SHP77 treated with DMSO at 0.1 percent for 48 hours (cell line): ENCODE measurements around the gene SH3TC1.

Experiments used
- DNase-seq: peaks from one replicate; lab custom pipeline; 2025; lab: John Stamatoyannopoulos, UW

The SH3TC1 gene

DNA sequence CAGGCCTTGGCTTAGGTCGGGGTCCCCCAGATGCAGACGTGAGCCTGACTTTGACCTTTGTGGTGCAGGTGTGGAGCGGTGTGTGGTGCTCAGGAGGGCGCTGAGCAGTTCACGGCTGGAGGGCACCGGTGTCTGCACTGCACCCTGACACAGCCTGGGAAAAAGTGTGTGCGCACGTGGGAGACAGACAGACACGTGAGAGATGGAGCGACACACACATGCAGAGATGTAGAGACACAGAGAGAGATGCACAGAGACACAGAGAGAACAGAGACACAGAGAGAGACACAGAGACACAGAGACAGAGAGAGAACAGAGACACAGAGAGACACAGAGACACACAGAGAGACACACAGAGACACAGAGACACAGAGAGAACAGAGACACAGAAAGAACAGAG, 64.3 kb downstream of the SH3TC1 start:
- no peak for DNase-seq

DNA sequence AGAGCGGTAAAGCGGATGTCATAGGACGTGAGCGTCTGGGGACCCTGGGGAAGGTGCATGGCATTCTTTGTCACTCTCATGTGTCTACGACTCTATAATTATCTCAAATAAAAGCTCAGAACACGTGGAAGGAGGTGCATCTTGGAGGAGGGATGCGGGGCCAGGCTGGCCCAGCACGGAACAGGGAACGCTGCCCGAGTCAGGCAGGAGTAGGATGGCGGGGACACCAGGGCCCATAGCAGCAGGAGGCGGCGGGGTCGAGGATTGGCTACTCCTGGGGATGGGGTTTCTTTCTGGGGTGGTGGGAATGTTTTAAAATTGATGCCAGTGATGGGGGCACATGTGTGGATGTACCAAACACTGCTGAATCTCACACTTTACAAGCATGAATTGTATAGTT, 65.0 kb downstream of the SH3TC1 start:
- no peak for DNase-seq

DNA sequence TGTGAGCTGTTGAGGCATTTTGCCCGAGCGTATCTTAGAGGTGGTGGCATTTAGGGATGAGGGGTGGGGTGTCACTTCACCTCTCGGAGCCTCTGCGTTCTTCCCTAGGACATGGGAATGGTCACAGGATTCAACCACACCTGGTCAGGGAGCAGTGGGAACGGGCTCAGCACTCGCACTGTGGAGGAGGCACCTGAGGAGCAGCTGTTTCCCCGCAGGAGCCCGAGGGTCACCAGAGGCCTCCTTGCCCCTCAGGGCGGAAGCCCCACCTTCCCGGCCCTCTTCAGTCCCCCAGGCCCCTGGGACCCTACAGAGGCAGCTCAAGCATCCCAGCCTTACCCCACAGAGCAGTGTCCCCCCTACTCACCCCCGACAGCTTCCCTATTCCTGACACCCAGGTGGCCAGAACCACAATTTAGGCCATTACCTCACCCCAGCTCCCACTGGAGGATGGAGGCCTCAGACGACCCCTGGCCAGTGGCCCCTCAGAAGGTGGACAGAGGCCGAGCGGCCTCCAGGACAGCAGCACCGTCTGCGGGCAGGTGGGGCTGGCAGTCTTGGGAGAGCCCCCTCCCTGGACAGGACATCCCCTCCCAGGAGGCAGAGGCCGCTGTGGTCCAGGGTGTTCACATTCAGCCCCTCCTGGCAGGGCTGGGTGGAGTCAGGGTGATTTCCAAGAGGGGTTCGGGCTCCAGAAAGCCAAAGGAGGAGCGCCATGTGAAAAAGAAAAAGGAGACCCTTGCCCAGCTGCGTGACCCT, 66.3 kb downstream of the SH3TC1 start:
- DNase-seq, result no peak

DNA sequence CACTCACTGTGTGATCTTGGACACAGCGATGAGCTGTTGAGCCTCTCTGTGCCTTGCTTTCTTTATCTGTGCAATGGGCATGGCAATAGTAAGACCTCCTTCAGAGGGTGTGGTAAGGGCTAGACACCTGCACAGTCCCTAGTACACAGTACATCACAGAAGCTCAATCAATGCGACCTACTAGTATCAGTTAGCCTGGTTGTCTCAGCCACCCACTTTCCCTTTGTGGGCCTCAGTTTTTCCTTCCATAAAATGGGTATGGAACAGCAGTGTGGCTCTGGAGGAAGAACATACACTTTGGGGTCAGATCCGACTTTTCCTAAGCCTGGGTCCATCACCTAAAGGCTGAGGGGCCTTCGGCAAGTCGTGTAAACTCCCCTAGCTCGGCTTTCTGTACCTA, 67.0 kb downstream of the SH3TC1 start:
- DNase-seq, result no peak

DNA sequence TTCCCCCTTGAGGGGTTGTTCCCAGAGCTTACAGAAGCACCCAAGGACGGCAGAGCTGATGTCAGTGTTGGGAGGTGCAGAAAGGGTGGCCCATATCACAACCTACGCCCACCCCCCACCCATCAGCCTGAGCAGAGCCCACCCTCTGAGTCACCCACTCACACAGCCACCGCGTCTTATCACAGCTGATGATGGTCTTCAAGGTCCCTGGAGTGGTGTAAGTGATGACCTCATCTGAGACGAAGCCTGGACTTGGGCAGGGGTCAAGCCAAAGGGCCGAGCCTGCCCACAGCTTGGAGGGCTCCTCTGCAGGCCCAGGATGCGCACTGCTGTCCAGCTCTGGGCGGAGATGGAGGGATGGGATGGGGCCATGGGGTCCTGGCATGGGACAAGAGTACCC, 67.4 kb downstream of the SH3TC1 start:
- no peak for DNase-seq

DNA sequence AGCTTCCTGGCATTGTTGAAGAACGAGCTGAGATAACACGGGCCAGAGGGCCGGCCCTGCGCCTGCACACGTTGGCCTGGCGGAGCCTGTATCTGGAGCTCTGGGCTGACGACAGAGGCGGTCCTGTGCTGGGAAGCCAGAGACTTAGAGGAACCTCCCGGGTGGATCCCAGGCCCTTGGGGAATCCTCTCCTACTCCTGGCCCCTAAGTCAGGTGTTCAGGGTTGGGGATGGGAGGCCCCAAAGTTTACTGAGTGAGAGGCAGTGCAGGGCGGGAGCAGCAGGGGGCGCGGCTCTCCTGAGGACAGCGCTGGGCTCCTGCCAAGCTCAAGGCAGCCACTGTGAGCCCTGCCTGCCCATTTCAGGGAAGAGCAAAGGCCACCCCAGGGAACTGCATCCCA, 68.0 kb downstream of the SH3TC1 start:
- no peak for DNase-seq

DNA sequence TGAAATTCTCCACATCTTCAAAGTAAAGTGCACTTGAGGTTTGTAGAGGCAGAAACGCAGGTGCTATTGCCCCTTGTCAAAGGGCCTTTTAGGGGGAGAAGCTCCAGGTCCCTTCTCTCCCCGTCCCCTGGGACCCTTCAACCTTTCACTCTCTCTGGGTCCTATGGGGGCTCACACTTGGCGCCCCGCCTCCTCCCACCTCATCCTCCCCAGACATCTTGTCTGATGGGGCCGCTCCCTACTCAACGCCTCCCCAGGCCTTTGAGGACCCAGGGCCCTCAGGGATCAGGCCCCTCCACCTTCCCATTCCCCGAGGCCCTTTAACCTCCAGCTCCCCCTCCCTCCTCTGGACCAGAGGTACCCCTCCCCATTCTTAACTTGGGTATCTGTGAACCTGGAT, 69.1 kb downstream of the SH3TC1 start:
- DNase-seq, result no peak

DNA sequence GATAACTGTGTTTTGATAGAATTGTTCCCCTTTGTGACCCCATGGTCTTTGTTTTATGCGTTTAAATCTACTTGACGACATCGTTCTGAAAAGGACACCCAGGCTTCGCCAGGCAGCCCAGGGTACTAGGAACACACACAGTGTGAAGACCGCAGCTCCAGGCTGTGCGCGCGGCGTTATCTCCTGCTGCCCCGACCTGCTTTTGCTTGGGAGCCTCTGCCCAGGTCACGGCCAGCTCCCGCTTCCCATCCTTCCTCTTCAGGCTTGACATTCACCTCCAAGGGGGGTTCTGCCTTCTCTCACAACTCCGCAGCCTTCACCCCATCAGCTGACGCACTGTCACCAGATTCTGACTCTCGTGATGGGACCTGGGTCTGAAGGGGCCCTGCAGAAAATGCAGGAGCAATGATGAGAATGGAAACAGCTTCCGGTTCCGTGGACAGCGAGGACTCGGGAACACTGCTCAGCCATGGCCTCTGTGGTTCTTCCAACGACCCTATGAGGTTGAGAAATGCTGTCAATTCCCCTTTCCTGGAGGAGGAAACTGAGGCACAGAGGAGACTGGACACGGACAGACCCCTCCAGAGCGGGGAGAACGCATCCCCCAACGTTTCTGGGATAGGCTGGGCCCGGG, 69.9 kb downstream of the SH3TC1 start:
- no peak for DNase-seq

DNA sequence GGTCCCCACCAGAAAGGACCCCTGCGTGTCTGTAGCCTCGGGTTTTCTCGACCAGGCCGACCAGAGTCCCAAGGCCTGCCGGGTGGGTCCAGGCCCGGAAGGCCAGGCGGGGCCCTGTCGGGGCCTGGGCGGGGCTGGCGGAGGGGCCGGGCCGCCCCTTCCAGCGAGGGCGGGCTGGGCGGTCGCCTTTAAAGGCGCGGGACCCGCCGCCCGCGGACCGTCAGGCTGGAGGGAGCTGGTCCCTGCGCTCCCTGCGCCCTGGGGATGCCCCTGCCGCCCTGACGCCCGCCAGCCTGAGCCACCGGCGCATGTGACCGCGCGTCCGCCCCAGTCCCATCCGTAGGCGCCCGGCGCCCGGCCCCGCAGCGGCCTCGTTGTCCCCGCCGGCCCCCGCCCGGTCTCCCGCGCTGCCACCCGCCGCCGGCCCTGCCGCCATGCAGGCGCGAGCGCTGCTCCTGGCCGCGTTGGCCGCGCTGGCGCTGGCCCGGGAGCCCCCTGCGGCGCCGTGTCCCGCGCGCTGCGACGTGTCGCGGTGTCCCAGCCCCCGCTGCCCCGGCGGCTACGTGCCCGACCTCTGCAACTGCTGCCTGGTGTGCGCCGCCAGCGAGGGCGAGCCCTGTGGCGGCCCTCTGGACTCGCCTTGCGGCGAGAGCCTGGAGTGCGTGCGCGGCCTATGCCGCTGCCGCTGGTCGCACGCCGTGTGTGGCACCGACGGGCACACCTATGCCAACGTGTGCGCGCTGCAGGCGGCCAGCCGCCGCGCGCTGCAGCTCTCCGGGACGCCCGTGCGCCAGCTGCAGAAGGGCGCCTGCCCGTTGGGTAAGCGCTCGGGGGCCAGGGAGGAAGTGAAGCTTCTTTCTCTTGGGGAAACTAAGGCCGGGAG, 70.7 kb downstream of the SH3TC1 start, which contains the start of gene HTRA3:
HTRA3 (plus strand) TSS at position 220 of the 883 bp plus-strand sequence; CDS start at position 435, 215 bp downstream.
- no peak for DNase-seq

DNA sequence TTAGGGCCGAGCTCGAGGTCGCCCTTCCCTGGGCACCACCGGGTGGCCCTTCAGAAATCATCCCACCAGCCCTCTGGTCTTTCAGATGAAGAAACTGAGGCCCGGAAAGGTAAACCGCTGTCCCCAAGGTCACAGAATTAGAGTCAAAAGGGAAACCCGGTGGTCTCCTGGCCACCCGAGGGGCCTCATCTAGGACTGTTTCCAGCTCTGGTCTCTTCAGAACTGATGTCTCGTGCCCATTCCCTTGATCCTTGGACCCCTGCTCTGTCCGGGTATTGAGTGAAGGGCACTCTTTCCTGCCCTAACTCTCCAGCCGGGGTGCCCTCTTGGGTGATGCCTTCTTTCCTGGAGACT, 71.3 kb downstream of the SH3TC1 start:
- DNase-seq, result no peak

DNA sequence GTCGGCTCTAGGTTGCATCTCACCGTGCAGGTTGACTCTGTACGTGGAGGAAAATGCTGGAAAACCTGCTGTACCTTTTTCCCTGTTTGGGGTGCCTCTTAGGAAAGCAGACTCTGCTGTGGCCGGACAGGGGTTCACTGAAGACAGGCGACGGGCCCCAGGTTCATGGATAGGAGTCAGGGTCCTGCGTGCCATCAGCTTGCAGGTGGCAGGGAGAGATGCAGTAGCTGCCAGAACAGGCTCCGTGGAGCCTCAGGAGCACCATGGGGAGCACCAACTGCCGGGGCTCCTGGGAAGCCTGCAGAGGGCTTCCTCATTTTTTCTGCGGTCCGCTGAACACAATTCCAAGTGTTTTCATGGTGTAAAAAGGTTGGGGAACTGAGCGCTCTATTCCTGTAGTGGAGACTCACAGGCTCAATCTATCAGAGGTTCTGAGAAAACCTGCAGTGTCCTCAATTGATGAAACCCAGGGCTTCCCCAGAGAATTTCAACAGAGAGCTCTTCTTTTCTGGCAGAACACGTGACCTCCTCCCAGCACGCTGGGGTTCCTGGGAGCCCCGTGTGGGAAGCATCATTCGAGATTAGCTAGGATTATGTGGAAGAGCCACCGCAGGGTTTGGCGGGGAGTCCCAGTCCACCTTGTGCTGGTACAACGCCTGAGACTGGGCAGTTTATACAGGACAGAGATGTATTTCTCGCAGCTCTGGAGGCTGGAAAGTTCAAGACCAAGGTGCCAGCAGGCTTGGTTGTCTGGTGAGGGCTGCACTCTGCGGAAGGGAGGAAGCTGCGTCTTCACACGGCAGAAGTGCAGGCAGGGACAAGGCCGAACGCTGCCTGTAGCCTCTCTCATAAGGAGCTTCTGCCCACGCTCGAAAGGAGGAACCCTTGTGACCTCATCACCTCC, 72.1 kb downstream of the SH3TC1 start:
- no peak for DNase-seq

DNA sequence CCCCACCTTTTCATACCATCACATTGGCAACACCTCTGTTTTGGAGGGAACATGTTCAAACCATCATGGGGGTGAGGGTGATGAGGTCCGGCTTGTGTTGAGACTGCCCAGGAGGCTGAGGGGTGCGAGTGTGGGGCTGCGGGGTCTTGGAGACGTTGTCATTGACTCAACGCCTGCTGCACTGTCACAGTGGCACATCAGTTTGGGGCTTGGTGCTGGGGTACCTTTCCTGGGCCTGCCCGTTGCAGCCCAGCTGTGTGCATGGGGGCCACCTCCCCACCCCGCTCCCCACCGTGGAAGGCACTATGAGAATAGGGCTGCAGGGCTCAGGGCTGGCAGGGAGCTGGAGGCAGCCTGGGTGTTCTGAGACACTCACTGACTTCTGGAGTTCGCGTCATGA, 72.7 kb downstream of the SH3TC1 start:
- no peak for DNase-seq

DNA sequence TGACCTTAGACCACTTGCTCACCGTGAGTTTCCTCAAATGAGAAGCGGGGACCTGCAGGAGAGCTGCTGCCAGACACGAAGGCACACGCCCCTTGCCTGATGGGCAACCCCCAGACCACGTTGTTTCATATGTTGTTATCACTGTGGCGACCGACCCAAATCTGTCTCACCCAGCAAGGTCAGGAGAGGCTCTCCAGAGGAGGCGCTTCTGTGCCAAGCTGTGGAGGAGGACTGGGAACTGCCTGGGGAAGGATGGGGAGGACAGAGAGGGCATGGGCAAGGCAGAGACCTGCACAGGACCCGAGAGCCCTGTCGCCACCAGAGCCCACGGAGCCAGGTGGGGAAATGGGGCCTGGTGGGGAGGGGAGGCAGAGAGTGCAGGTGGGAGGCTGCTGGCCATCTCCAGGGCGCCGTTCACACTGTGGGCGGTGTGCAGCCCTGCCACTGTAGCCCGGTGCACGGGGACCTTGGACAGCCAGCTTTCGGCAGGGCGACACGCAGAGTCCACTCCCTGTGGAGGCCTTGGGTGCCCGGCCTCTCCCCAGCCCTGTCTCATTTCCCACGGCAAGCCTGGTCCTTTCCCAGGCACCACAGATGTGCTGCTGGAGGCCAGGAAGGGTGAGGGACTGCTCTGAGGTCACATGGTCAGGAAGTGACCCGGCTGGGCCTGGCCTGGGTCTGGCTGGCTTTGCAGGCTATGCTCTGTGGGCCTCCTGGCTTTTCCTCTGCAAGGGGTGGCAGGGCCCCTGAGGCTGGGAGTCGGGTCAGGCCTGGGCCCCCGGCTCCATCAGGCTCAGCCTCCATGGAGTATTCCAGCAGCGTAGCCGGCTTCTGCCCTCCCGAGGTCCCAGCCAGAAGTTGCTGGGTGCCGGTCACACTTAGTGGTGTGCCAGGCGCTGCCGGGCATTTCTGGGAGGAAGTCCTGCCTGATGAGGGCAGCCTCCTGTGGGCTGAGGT, 73.7 kb downstream of the SH3TC1 start:
- no peak for DNase-seq

DNA sequence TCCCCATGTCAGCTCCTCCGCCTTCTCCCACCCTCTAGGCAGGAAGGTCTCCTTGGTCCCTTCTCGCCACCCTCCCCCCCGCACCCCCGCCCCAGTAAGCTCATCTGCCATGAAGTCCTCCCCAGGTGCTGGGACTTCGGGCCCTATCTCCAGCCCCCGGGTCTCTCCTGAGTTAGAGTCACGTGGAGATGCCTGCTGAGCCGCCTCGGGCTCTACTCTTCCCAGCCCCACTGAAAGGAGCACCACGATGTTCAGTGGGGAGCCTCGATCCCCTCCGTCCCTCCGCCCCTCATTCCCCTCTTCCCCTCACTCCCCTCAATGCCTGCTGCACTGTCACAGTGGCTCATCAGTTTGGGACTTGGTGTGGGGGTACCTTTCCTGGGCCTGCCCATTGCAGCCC, 74.4 kb downstream of the SH3TC1 start:
- no peak for DNase-seq

DNA sequence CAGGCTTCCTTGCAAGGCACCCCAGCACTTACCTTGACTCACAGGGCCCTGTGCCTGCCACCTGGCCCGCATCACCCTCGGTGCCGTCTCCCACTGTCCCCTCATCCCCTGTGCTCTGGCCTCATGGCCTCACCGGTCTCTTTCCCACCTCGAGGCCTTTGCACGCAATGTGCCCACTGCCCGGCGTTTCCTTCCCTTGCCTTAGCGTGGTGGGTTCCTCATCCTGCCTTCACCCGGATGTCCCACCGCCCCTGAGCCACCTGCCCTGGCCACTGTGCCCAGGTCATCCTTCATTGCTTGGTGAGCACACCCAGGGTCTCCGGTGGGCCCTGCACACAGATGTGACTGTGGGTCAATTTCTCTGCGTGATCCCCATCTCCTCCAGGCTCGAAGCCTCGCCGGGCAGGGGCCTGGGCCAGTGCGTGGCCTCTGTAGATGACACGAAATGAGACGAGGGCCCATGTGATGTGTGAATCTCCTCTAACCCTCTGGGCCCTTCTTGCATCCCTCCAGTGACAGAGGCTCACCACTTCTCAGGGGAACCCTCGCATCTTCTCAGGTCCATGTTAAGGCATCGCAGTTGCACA, 75.1 kb downstream of the SH3TC1 start:
- DNase-seq, result no peak

DNA sequence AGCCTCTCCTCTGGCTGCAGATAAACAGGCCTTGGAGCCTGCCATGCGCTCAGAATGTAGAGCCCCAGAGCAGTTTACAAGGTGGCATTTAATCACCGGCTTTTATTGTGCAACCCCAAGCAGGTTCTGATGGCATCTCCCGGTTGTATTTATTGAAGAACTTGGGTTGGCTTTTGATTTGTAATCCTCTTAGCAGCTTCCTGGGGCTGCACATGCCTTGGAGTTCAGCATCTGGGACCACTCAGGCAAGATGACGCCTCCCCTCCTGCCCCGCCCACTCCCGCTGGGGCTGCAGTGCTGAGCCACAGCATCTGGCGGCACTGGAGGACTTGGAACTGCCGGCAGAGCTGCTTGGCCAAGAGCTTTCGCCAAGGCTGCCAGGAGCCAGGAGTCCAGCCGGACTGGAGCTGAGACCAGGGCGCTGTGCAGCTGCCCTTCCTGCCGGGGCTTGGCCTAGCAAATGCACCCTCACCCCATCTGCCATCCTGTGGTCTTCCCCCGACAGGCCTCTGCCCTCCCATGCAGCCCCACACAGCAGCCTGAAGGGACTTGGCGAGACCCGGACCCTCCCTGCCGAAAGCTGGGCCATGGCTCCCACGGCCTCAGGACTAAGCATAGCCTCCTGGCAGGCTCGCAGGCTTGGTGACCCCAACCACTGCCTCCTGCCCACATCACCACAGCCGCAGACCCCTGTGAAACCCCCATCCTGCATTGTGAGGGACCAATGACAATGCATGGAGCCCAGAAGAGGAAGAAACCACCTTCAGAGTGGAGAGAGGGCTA, 75.9 kb downstream of the SH3TC1 start:
- DNase-seq, result no peak

DNA sequence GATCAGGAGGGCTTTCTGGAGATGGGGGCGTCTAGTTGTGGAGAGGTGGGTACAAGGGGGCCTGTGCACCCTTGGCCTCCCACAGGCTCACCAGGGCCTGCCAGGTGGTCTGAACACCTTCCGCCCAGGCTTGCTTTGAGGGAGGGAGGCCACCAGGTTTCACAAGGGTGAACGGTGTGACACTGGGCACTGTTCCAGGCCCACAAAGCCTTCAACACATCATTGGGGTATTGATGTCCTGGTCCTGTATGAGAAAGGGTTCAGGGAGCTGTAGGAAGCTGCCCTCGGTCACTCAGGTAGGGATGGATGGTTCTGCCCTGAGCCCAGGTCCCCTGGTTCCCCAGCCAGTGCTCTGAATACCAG, 76.4 kb downstream of the SH3TC1 start:
- no peak for DNase-seq

DNA sequence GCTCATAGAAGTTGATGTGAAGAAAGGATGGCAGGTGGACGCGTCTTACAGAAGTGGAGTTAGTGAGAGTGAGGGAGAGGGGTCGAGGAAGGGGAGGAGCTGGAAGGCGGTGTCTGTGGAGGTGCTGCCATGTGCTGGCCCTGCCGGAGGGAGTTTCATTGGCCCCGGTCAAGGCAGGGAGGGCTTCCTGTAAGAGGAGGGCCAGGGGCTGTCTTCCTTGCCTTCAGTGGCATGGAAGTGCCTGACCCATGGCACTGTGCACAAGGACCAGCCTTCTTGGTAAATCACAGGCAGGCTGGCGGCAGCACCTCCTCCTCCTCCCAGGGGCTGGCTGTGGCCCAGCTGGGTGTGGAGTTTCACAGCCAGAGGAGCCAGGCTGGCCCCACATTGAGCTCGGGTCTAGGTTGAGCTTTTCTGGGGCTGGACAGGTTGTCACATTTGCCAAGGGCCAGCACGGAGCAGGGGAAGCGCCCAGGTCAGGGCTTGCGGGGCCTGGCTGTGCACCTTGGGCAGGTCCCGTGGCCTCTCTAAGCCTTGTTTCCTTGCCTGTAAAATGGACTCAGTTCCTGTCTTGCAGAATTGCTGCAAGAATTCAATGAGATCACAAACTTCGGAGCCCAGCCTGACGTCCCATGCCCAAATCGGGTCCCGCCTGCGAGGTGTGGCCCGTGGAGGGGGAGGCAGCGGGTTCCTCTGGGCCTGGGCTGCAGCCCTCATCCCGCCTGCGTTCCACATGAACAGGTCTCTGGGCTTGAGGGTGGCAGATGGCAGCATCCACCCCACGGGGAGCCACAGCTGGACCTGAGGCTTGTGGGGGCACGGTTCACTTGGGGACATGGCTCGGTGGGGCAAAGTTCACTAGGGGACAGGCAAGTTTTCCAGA, 77.5 kb downstream of the SH3TC1 start:
- DNase-seq, result no peak
